NB4 (cell line): ENCODE results near the gene CES3.

ENCODE experiments used
- DNase-seq: peaks from one replicate; pipeline ENCODE4 v3.0.0; 2010; ENCODE audit warnings: low read depth
- H3K4me3 ChIP-seq: one replicate; pipeline ENCODE4 v1.5.1; 2011; ENCODE audit warnings: mild to moderate bottlenecking, low read depth, low read length, moderate library complexity
- CTCF ChIP-seq: IDR thresholded peaks from one replicate; pipeline ENCODE4 v1.5.1; 2012; ENCODE audit warnings: low read depth, low read length
- MAX ChIP-seq: IDR thresholded peaks from 2 replicates; pipeline ENCODE4 v1.6.1; 2011; ENCODE audit warnings: low read depth, low read length
- MYC ChIP-seq: IDR thresholded peaks from 2 replicates; pipeline ENCODE4 v1.6.1; 2011; ENCODE audit warnings: low read depth, low read length
- POLR2A ChIP-seq: IDR thresholded peaks from 2 replicates; pipeline ENCODE4 v1.6.1; 2011; ENCODE audit warnings: mild to moderate bottlenecking; ENCODE audit not compliant: insufficient read length; ENCODE audit errors: extremely low read depth

CES3 gene

DNA sequence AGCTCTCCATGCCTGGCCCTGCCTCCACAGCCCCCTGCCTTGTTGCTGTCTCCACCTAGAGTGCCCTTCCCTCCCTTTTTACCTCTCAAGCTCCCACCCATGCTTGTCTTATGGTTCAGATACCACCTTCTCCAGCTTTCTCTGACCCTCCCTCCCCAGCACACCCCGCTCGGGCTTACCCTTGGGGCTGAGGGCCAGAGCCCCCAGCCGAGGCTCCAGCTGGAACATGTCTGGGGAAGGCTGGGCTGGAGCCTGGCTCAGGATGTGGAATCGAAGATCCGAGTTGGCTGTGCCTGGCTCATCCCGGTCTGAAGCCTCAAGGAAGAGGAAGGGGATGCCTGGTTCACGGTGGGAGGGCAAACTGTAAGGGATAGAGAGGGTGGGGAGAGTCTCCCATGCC is 46.0 kb upstream of the CES3 start:
- H3K4me3 ChIP-seq, result no peak overlapping the region
- TF ChIP-seq POLR2A, result no peak
- TF ChIP-seq CTCF, result no peak
- TF ChIP-seq MAX, result no peak
- no peak for TF ChIP-seq MYC
- DNase-seq, result no peak

DNA sequence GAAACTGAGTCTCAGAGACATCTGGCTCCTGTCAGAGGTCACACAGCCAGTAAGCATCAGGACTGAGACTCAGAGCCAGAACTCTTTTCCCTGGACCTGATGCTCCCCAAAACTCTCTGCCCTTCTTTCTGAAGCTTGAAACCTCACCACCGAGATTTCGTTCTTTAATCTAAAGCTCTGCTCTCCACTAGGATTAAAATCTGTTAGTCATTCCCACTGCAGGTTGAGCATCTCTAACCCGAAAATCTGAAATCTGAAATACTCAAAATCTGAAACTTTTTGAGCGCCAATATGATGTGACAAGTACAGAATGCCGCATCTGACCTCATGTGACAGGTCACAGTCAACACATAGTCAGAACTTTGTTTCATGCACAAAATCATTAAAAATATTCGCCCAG is 44.5 kb upstream of the CES3 start:
- DNase-seq, result no peak
- H3K4me3 ChIP-seq, result no peak overlapping the region
- TF ChIP-seq MYC (no peak), MAX (no peak), POLR2A (no peak), CTCF (no peak)

- no peak for TF ChIP-seq POLR2A
- no peak for TF ChIP-seq MAX
- no peak for TF ChIP-seq CTCF
- TF ChIP-seq MYC, result no peak
- no peak for DNase-seq
- H3K4me3 ChIP-seq, result no peak overlapping the region
Observed at GRCh38 chr16:66917741-66918140, 43.3 kb upstream of the CES3 start.

- TF ChIP-seq MYC (no peak), MAX (no peak), CTCF (no peak), POLR2A (no peak)
- no peak overlapping the region for H3K4me3 ChIP-seq
- DNase-seq, result no peak
Observed at GRCh38 chr16:66918355-66918754, 42.7 kb upstream of the CES3 start.

DNA sequence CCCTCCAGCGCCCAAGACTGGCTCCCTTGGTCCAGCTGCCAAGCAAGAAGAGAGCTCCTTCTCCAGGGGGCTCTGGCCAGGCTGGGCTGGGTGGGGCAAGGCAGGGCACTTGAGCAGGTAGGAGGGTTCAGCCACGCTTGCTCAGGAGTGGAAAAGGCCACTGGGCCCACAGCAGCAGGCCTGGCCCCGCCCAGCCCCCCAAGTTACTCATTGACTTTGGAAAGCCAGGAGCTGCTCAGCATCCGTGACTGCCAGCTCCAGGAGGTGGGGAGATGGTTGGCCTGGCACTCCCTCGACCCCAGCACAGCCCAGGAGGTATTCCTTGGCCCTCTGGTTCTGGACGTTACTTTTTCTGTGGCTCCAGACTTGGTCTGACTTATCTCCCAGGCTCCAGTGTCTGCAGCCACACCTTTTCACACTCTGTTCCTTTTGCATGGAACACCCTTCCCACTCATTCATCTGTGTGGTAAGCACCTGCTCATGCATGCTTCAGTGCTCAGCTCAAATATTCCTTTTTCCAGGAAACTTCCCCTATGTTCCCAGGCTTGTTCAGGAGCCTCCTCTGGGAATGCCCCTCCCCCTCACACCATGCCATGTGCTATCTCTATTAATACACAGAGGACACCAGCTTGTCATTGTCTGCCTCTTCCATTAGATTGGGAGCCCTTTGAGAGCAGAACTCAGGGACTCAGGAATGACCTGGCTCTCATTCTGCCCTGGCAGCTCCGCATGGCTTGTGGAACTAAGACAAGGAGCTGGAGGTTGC is 42.1 kb upstream of the CES3 start, which contains the start of gene CDH16:
Gene CDH16, minus strand, starts transcription at position 83 of the 766 bp plus-strand sequence. CDS start 820 bp downstream, outside the sequence.
- no peak within 1 kb of the TSS for H3K4me3 ChIP-seq
- TF ChIP-seq MAX, result no peak
- no peak for TF ChIP-seq MYC
- DNase-seq, result no peak

- no peak for DNase-seq
- TF ChIP-seq MAX, result no peak
- TF ChIP-seq CTCF, result no peak
- TF ChIP-seq POLR2A, result no peak
- TF ChIP-seq MYC, result no peak
- no peak overlapping the region for H3K4me3 ChIP-seq
Observed at GRCh38 chr16:66919569-66920298, 41.3 kb upstream of the CES3 start.
